Erythroblast (primary cell): ENCODE measurements around the gene NDUFB2.
A peak's percentile ranks its signal among the peaks of the same experiment; 100 is the strongest.
"Not testable (repeated sequence)": the region's sequence is repeated elsewhere in the genome, so short reads cannot be mapped to it uniquely, and the experiment has no call there.

Experiments used
- DNase-seq, 2 experiments: peaks; one replicate each; lab custom pipeline; 2025; lab: John Stamatoyannopoulos, UW
- GATA1 ChIP-seq: IDR thresholded peaks from 2 replicates; pipeline ENCODE4 v1.6.1; 2011; ENCODE audit warnings: low read depth, mild to moderate bottlenecking, control low read depth, low read length, moderate library complexity
- POLR2A ChIP-seq: IDR thresholded peaks from 2 replicates; pipeline ENCODE4 v1.6.1; 2011; ENCODE audit warnings: mild to moderate bottlenecking, low read length

NDUFB2 gene

DNA sequence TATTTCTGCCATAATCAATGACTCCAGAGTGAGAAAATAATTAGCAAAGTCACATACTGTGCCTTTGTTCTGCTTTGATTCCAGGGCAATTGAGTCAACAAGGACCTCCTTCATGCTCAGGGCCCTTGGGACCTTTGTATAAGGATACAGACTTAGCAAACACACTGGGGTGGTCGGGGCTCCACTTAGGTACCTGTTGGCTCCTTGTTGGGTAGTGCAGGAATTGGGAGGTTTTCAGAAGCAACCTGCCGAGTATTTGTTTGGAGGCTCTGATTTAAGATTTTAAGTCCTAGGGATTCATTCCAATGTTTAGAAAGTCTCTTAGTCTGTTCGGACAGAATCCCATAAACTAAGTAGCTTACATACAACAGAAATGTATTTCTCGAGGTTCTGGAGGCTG lies 20.8 kb upstream of the NDUFB2 start:
- peak in 1 of 2 experiments; percentile 30 for DNase-seq
- TF ChIP-seq POLR2A = no peak
- no peak for TF ChIP-seq GATA1

DNA sequence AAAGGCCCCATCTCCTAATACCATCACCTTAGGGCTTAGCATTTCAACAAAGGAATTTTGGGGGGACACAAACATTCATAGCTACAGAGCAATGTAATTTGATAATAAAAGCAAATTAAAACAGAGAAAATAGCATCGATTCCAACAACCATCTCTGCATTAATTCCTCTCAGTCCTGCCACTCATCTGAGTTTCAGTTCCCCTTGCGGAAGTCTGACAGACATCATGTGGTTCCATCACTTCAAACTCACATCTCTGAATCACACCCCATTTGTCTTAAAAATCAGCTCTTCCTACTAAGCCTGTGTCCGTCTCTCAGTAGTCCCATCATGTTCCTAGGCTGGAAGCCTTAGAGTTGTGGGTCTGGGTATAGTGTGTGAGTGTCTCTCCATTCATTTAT lies 20.2 kb upstream of the NDUFB2 start:
- no peak for DNase-seq
- TF ChIP-seq POLR2A (no peak), GATA1 (no peak)

DNA sequence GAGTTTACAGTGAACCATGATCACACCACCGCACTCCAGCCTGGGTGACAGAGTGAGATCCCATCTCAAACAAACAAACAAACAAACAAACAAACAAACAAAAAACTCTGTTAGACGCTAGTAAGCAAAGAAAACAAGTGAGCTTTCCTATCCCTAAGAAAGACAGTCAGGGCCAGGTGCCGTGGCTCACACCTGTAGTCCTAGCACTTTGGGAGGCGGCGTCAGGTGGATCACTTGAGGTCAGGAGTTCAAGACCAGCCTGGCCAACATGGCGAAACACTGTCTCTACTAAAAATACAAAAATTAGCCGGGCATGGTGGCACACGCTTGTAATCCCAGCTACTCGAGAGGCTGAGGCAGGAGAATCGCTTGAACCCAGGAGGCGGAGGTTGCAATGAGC lies 19.6 kb upstream of the NDUFB2 start:
- DNase-seq = not testable (repeated sequence)

- TF ChIP-seq GATA1 (no peak), POLR2A (no peak)
- DNase-seq = no peak
These were observed 19.0 kb upstream of the NDUFB2 start for GRCh38 chr7:140677496-140677895.

- no peak for DNase-seq
- no peak for TF ChIP-seq POLR2A
- TF ChIP-seq GATA1 = no peak
These were observed 18.3 kb upstream of the NDUFB2 start for GRCh38 chr7:140678081-140678815.

DNA sequence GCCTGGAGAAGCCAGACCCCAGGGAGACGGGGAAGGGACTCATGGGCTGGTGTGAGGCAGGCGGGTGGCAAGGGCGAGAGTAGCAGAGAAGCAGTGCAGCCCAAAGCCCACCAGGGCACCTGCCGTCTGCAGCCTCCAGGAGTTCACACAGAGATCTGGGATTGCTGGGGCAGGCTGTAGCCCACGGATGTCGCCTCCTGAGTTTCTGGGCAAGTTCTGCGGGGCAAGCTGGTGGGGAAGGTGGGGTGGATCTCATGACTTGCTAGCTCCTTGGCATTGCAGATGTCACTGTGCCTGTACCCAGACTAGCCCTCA lies 17.7 kb upstream of the NDUFB2 start:
- TF ChIP-seq GATA1 = no peak
- no peak for TF ChIP-seq POLR2A
- DNase-seq = no peak

- DNase-seq = no peak
These were observed 17.3 kb upstream of the NDUFB2 start for GRCh38 chr7:140679186-140679585.

DNA sequence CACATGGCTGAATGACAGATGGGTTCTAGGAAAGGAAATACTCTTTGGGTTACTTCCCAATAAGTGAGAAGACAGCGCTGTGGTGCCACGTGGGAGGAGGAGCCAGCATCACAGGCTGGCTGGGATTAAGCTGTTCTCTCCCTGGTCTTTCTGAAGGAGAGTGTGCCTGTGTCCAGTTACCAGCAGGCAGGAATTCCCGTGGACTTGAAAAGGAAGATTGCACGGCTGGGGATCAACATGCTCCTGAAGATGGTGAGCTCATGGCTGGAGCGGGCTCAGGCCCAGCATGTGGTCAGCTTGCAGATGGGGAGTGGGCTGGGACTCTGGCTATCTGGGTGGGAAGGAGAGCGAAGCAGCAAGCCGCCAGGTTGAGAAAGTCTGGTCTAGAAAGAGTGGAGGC lies 15.6 kb upstream of the NDUFB2 start:
- DNase-seq = no peak

More at GRCh38 chr7:140679186-140679585, 17.3 kb upstream of the NDUFB2 start:
- TF ChIP-seq POLR2A (no peak), GATA1 (no peak)

DNA sequence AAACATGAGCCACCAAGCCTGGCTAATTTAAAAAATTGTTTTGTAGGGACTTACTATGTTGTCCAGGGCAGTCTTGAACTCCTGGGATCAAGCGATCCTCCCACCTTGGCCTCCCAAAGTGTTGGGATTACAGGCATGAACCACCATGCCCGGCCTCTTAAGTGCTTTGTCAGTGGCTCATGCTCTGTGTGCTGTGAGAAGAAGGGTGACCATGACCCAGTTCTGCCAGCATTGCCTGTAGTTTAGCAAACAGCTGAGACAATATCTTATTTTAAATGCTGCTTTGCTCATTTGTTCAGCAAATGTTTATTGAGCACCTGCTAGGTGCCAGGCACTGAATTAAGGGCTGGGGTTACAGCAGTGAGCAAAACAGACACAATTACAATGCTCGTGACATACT lies 14.7 kb upstream of the NDUFB2 start:
- no peak for TF ChIP-seq POLR2A
- no peak for TF ChIP-seq GATA1
- DNase-seq = no peak

More for the DNA sequence above, 15.6 kb upstream of the NDUFB2 start:
- TF ChIP-seq POLR2A (no peak), GATA1 (no peak)

DNA sequence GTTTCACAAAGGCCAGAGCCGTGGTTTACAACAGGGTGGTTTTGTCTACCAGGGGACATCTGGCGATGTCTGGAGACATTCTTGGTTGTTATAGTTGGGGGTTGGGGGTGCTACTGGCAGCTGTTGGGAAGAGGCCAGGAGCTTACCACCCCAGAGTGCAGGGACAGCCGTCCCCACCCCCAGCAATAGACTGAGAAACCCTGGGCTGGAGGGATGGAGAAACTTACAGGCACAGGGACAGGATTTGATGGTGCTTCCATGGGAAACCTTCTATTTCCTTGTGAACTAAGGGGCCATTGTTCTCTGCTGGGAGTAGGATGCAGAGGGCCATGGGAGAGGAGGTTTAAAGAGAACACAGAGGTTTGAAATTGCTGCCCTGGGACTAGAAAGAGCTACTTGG lies 12.9 kb upstream of the NDUFB2 start:
- no peak for DNase-seq

GRCh38 chr7:140684066-140684950 lies 12.2 kb upstream of the NDUFB2 start:
- no peak for DNase-seq
- TF ChIP-seq GATA1 (no peak), POLR2A (no peak)

More for the DNA sequence above, 12.9 kb upstream of the NDUFB2 start:
- no peak for TF ChIP-seq GATA1

DNA sequence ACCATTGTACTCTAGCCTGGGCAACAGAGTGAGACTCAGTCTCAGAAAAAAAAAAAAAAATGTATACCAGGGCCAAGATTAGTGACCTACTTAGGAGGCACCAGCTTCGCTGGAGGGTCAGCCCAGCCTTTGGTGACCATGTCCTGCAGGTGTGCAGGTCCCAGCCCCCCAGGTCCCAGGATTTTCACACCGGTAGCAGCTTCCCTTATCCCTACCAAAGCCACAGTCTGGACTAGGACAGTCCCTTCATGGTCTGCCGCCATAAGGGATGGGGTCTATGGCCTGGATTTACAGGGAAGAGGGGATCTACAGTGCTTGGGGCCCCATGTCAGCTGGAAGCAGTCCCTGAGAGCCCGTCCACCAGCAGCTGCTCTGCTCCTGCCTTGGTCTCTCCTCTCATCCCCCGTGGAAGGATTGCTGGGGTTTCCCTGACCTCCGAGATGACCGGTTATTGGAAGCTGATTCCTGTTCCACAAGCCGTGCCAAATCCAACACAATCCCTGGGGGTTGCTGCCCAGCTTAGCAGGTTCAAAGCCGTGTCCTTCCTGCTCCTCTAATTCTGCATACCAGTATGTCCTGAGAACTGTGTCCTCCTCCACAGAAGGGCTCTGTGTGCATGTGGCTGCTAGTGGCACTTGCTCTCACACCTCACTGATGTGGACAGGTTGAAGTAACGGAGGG lies 11.0 kb upstream of the NDUFB2 start:
- no peak for DNase-seq
- TF ChIP-seq POLR2A = no peak
- no peak for TF ChIP-seq GATA1

- DNase-seq = no peak
- TF ChIP-seq POLR2A = no peak
- TF ChIP-seq GATA1 = no peak
These were observed 9.6 kb upstream of the NDUFB2 start for GRCh38 chr7:140686921-140687320.

- no peak for TF ChIP-seq GATA1
- TF ChIP-seq POLR2A = no peak
- no peak for DNase-seq
These were observed 8.2 kb upstream of the NDUFB2 start for GRCh38 chr7:140688341-140688740.

DNA sequence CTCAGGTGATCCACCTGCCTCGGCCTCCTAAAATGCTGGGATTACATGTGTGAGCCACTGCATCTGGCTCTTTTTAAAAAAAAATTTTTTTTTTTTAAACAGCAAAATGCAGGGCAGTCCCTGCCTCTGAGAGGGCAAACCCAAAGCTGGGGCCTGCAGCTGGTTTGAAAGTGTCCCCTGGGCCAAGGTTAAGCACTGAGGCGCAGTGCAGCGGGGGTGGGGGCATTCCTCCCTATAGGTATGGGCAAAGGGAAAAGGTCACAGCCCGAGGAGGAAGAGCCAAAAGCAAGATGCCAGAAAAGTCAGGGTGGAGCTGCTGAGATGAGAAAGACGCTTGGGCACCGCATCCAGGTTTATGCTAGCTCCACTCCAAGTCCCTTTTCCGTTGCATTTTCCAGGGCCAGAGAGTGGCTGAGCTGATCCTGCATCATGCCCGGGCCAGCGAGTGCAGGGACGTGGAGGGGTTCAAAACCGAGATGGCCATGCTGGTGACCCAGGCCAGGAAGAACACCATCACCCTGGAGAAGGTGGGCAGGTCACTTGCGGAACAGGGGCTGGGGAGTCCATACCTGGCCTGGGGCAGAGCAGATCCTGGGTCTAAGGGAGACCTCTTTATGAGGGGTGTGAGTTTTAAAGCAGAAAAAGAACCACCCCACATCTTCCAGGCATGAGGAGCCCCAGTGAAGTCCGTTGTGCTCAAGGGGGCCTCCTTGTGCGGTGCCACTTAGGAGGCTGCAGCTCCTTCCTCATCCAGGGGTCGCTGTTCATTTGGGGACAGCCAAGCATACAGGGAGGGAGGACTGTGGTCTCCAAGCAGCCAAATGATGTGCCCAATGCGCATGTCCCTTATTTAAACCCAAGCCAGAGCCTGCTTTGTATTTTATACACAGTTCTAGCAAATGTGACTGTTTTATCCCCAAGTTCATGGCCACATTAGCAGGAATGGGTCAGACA lies 7.0 kb upstream of the NDUFB2 start:
- TF ChIP-seq GATA1 = no peak
- no peak for TF ChIP-seq POLR2A
- no peak for DNase-seq
